Measurements from ENCODE around the gene GRM3.

GRCh38 chr7:86687831-86688230, 44.1 kb downstream of the GRM3 start:
- TF ChIP-seq, protein P1, sequence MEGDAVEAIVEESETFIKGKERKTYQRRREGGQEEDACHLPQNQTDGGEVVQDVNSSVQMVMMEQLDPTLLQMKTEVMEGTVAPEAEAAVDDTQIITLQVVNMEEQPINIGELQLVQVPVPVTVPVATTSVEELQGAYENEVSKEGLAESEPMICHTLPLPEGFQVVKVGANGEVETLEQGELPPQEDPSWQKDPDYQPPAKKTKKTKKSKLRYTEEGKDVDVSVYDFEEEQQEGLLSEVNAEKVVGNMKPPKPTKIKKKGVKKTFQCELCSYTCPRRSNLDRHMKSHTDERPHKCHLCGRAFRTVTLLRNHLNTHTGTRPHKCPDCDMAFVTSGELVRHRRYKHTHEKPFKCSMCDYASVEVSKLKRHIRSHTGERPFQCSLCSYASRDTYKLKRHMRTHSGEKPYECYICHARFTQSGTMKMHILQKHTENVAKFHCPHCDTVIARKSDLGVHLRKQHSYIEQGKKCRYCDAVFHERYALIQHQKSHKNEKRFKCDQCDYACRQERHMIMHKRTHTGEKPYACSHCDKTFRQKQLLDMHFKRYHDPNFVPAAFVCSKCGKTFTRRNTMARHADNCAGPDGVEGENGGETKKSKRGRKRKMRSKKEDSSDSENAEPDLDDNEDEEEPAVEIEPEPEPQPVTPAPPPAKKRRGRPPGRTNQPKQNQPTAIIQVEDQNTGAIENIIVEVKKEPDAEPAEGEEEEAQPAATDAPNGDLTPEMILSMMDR (conservative IDR thresholded peaks at IDR 0.05; ENCODE audit: low read depth, low read length): no peak
- TF ChIP-seq RFX5 (IDR thresholded peaks at IDR 0.05; ENCODE audit: low read depth, low read length) (no peak), MAZ (IDR thresholded peaks at IDR 0.05; ENCODE audit: borderline replicate concordance, low read depth, low read length) (no peak), POLR2A (IDR thresholded peaks at IDR 0.05; ENCODE audit: low read depth, low read length) (no peak), BHLHE40 (IDR thresholded peaks at IDR 0.05; ENCODE audit: low read depth, low read length) (no peak), CEBPB (IDR thresholded peaks at IDR 0.05; ENCODE audit: low read depth, low read length) (no peak), MXI1 (IDR thresholded peaks at IDR 0.05; ENCODE audit: borderline replicate concordance, low read depth, low read length) (no peak), SMC3 (IDR thresholded peaks at IDR 0.05; ENCODE audit: low read depth, low read length) (no peak), CHD1 (IDR thresholded peaks at IDR 0.05; ENCODE audit: low read depth, low read length) (no peak), USF2 (IDR thresholded peaks at IDR 0.05; ENCODE audit: low read depth, low read length) (no peak), RCOR1 (IDR thresholded peaks at IDR 0.05; ENCODE audit: insufficient replicate concordance, low read length) (no peak), RAD21 (IDR thresholded peaks at IDR 0.05; ENCODE audit: low read length) (no peak), NFE2L2 (IDR thresholded peaks at IDR 0.05; ENCODE audit: low read depth, low read length) (no peak)
- TF ChIP-seq, protein P2, sequence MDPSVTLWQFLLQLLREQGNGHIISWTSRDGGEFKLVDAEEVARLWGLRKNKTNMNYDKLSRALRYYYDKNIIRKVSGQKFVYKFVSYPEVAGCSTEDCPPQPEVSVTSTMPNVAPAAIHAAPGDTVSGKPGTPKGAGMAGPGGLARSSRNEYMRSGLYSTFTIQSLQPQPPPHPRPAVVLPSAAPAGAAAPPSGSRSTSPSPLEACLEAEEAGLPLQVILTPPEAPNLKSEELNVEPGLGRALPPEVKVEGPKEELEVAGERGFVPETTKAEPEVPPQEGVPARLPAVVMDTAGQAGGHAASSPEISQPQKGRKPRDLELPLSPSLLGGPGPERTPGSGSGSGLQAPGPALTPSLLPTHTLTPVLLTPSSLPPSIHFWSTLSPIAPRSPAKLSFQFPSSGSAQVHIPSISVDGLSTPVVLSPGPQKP (IDR thresholded peaks at IDR 0.05; ENCODE audit: borderline replicate concordance, low read depth, low read length): no peak
